ENCODE results near the gene EHD4.

EHD4 gene

GRCh38 chr15:41862515-41863116 lies 109.7 kb downstream of the EHD4 start:
- Histone ChIP-seq H3K79me2 (ENCODE audit: insufficient read depth, low read length) (no peaks in the 10 kb centered on the region), H3K27me3 (ENCODE audit: insufficient read depth, low read length, poor library complexity, severe bottlenecking) (no peaks in the 10 kb centered on the region), H3K4me1 (ENCODE audit: insufficient read depth, low read length, poor library complexity, severe bottlenecking) (peaks cover 42% of the 10 kb centered on the region), H3K36me3 (ENCODE audit: insufficient read depth, low read length) (no peaks in the 10 kb centered on the region), H3K9ac (ENCODE audit: low read depth, low read length, poor library complexity, severe bottlenecking) (no peak overlapping the region), H3K4me3 (ENCODE audit: low read length, poor library complexity, severe bottlenecking) (no peak overlapping the region), H3K9me2 (replicated peaks; ENCODE audit: low read depth, low read length) (no peaks in the 10 kb centered on the region), H3K4me2 (ENCODE audit: low read depth, low read length, poor library complexity, severe bottlenecking) (no peak overlapping the region), H3K9me3 (ENCODE audit: insufficient read depth, low read depth, low read length) (no peaks in the 10 kb centered on the region), H3F3A (ENCODE audit: low read depth) (no peaks in the 10 kb centered on the region), H4K20me1 (ENCODE audit: insufficient read depth, low read length, poor library complexity, severe bottlenecking) (no peaks in the 10 kb centered on the region), H2AFZ (ENCODE audit: low read length) (peak overlapping the region; percentile 59; the same call in 1 of the 2 replicates)
- no peak for TF ChIP-seq EZH2phosphoT487 (IDR thresholded peaks at IDR 0.05; ENCODE audit: borderline replicate concordance)
- TF ChIP-seq CTCF (conservative IDR thresholded peaks at IDR 0.05; ENCODE audit: low read length), result no peak

- no peaks in the 10 kb centered on the region for H4K20me1 ChIP-seq (ENCODE audit: insufficient read depth, low read length, poor library complexity, severe bottlenecking)
- H3F3A ChIP-seq (ENCODE audit: low read depth), result no peaks in the 10 kb centered on the region
- H3K9me3 ChIP-seq (ENCODE audit: insufficient read depth, low read depth, low read length), result no peaks in the 10 kb centered on the region
- H3K79me2 ChIP-seq (ENCODE audit: insufficient read depth, low read length), result no peaks in the 10 kb centered on the region
- H3K4me3 ChIP-seq (ENCODE audit: low read length, poor library complexity, severe bottlenecking), result no peak overlapping the region
- no peak overlapping the region for H3K9ac ChIP-seq (ENCODE audit: low read depth, low read length, poor library complexity, severe bottlenecking)
- H2AFZ ChIP-seq (ENCODE audit: low read length), result no peak overlapping the region
- H3K36me3 ChIP-seq (ENCODE audit: insufficient read depth, low read length), result no peaks in the 10 kb centered on the region
- H3K27me3 ChIP-seq (ENCODE audit: insufficient read depth, low read length, poor library complexity, severe bottlenecking), result no peaks in the 10 kb centered on the region
- no peak for TF ChIP-seq CTCF (conservative IDR thresholded peaks at IDR 0.05; ENCODE audit: low read length)
- TF ChIP-seq EZH2phosphoT487 (IDR thresholded peaks at IDR 0.05; ENCODE audit: borderline replicate concordance), result no peak
- H3K9me2 ChIP-seq (replicated peaks; ENCODE audit: low read depth, low read length), result no peaks in the 10 kb centered on the region
- H3K4me2 ChIP-seq (ENCODE audit: low read depth, low read length, poor library complexity, severe bottlenecking), result no peak overlapping the region
- H3K4me1 ChIP-seq (ENCODE audit: insufficient read depth, low read length, poor library complexity, severe bottlenecking), result peaks cover 42% of the 10 kb centered on the region
These were observed 110.5 kb downstream of the EHD4 start for GRCh38 chr15:41861736-41862356.

- TF ChIP-seq CTCF (conservative IDR thresholded peaks at IDR 0.05; ENCODE audit: low read length), result peak; percentile 28
- no peak for TF ChIP-seq EZH2phosphoT487 (IDR thresholded peaks at IDR 0.05; ENCODE audit: borderline replicate concordance)
- H3K4me3 ChIP-seq (ENCODE audit: low read length, poor library complexity, severe bottlenecking), result no peak overlapping the region
- no peak overlapping the region for H3K9ac ChIP-seq (ENCODE audit: low read depth, low read length, poor library complexity, severe bottlenecking)
- no peaks in the 10 kb centered on the region for H3K9me3 ChIP-seq (ENCODE audit: insufficient read depth, low read depth, low read length)
- H3K27me3 ChIP-seq (ENCODE audit: insufficient read depth, low read length, poor library complexity, severe bottlenecking), result no peaks in the 10 kb centered on the region
- H3K4me2 ChIP-seq (ENCODE audit: low read depth, low read length, poor library complexity, severe bottlenecking), result no peak overlapping the region
- H2AFZ ChIP-seq (ENCODE audit: low read length), result no peak overlapping the region
- peaks cover 27% of the 10 kb centered on the region for H3K4me1 ChIP-seq (ENCODE audit: insufficient read depth, low read length, poor library complexity, severe bottlenecking)
- no peaks in the 10 kb centered on the region for H3K36me3 ChIP-seq (ENCODE audit: insufficient read depth, low read length)
- no peaks in the 10 kb centered on the region for H3F3A ChIP-seq (ENCODE audit: low read depth)
- no peaks in the 10 kb centered on the region for H4K20me1 ChIP-seq (ENCODE audit: insufficient read depth, low read length, poor library complexity, severe bottlenecking)
- H3K9me2 ChIP-seq (replicated peaks; ENCODE audit: low read depth, low read length), result no peaks in the 10 kb centered on the region
- no peaks in the 10 kb centered on the region for H3K79me2 ChIP-seq (ENCODE audit: insufficient read depth, low read length)
These were observed 112.1 kb downstream of the EHD4 start for GRCh38 chr15:41860049-41860828.

Measured in Loucy (cell line).